Body of pancreas (tissue), 4 donors: Measurements from ENCODE around the gene RNF13. TPM values are rescaled to one million over a fixed set of nuclear protein-coding genes. Genes with fewer than 3 reads are reported as not detected.

Experiments used
- ATAC-seq: fragments of 150-250 bp; one replicate; pipeline ENCODE4 v1.9.1; 2016
- DNase-seq, 4 donors: peaks; one replicate each; pipeline ENCODE4 v3.0.0-alpha.2; 2019
- H3K27ac ChIP-seq, 4 donors: fragments of 200-600 bp; sonication (generic); 1 replicate in 3 of 4; 2 replicates in 1 of 4; pipeline versions ENCODE4 v1.5.1 to v1.6.1; 2016 to 2019; ENCODE audit warnings: mild to moderate bottlenecking in 1 of 4, mixed read lengths in 1 of 4, moderate library complexity in 1 of 4
- H3K27me3 ChIP-seq, 2 donors: fragments of 200-600 bp; sonication (generic); one replicate each; pipeline ENCODE4 v1.6.0; 2016; ENCODE audit warnings: mild to moderate bottlenecking in 1 of 2
- H3K36me3 ChIP-seq, 2 donors: fragments of 200-600 bp; sonication (generic); replicated peaks in 1 of 2; 2 replicates each; pipeline ENCODE4 v1.5.1; 2016; ENCODE audit warnings: low read depth in 2 of 2; ENCODE audit not compliant: insufficient read depth in 1 of 2
- H3K4me1 ChIP-seq: fragments of 200-600 bp; sonication (generic); one replicate; pipeline ENCODE4 v1.6.0; 2016
- H3K4me3 ChIP-seq, 2 donors: fragments of 200-600 bp; sonication (generic); 1 replicate in 1 of 2; 2 replicates in 1 of 2; pipeline ENCODE4 v1.5.1; 2016 to 2019
- H3K9me3 ChIP-seq, 3 donors: fragments of 200-600 bp; sonication (generic); 1 replicate in 2 of 3; 2 replicates in 1 of 3; pipeline ENCODE4 v1.5.1; 2016
- CTCF ChIP-seq, 7 experiments: fragments of 450-650 bp in 4 of 7; fragments of 200-600 bp in 3 of 7; sonication (generic) in 3 of 7; IDR thresholded peaks; one replicate each; pipeline ENCODE4 v1.5.1; 2016 to 2019; ENCODE audit warnings: antibody characterized with exemption in 7 of 7
- POLR2A ChIP-seq, 3 donors: fragments of 450-650 bp; IDR thresholded peaks; one replicate each; pipeline ENCODE4 v1.6.1; 2016; ENCODE audit warnings: antibody characterized with exemption in 3 of 3, mild to moderate bottlenecking in 2 of 3
- WGBS, 2 donors: methylation state at CpG; one replicate each; pipeline ENCODE4 v1.1.5; 2017; 5-methylcytosine and 5-hydroxymethylcytosine counted together
- intact Hi-C: fragments of 100-400 bp; cut with DNase I; formaldehyde crosslinking; loops from one replicate; pipeline ENCODE4 v1.15.1; 2023
- total RNA-seq, 2 donors: library from RNA; depleted of rRNA; stranded (reverse); fragments of >200 nt; gene quantifications; one replicate each; pipeline ENCODE4 v1.1.0, GENCODE V29; 2016

The RNF13 gene
- total RNA-seq, 2 donors from 2014 or later = 26.4 to 52.4 TPM

GRCh38 chr3:149783576-149783975 is 29.4 kb upstream of the RNF13 start:
- no peak overlapping the region for H3K4me3 ChIP-seq
- ATAC-seq (no peak), DNase-seq (no peak)
- H3K9me3 ChIP-seq = no peaks in the 10 kb centered on the region
- no peaks in the 10 kb centered on the region for H3K4me1 ChIP-seq
- intact Hi-C loops = no loop called here
- no peaks in the 10 kb centered on the region for H3K27me3 ChIP-seq
- H3K36me3 ChIP-seq = no peaks in the 10 kb centered on the region
- no peak overlapping the region for H3K27ac ChIP-seq
- TF ChIP-seq POLR2A (IDR thresholded peaks at IDR 0.05) (no peak), CTCF (IDR thresholded peaks at IDR 0.05) (no peak)

GRCh38 chr3:149784064-149784704 is 28.8 kb upstream of the RNF13 start:
- H3K27ac ChIP-seq = no peak overlapping the region
- no peaks in the 10 kb centered on the region for H3K9me3 ChIP-seq
- H3K36me3 ChIP-seq = no peaks in the 10 kb centered on the region
- no peak for TF ChIP-seq CTCF (IDR thresholded peaks at IDR 0.05)
- no peak for TF ChIP-seq POLR2A (IDR thresholded peaks at IDR 0.05)
- 70 to 81% methylated on average over 5 of the region's 5 CpGs for WGBS, 2 donors
- ATAC-seq (no peak), DNase-seq (no peak)
- no peaks in the 10 kb centered on the region for H3K4me1 ChIP-seq
- no peaks in the 10 kb centered on the region for H3K27me3 ChIP-seq
- H3K4me3 ChIP-seq = no peak overlapping the region
- intact Hi-C loops = no loop called here

- Histone ChIP-seq H3K36me3 (no peaks in the 10 kb centered on the region), H3K27me3 (no peaks in the 10 kb centered on the region), H3K4me3 (no peak overlapping the region), H3K9me3 (no peaks in the 10 kb centered on the region), H3K4me1 (no peaks in the 10 kb centered on the region), H3K27ac (no peak overlapping the region)
- 69 to 71% methylated on average over 2 of the region's 2 CpGs for WGBS, 2 donors
- TF ChIP-seq POLR2A (IDR thresholded peaks at IDR 0.05) (no peak), CTCF (IDR thresholded peaks at IDR 0.05) (no peak)
- DNase-seq = no peak
- intact Hi-C loops = no loop called here
- ATAC-seq = no peak
Observed at GRCh38 chr3:149790268-149790667, 22.7 kb upstream of the RNF13 start.

GRCh38 chr3:149790698-149791097 is 22.3 kb upstream of the RNF13 start:
- Histone ChIP-seq H3K4me3 (no peak overlapping the region), H3K27me3 (no peaks in the 10 kb centered on the region), H3K4me1 (no peaks in the 10 kb centered on the region), H3K27ac (no peak overlapping the region), H3K9me3 (no peaks in the 10 kb centered on the region), H3K36me3 (no peaks in the 10 kb centered on the region)
- no peak for DNase-seq
- intact Hi-C loops = no loop called here
- 44 to 49% methylated on average over 3 of the region's 3 CpGs for WGBS, 2 donors
- ATAC-seq = no peak
- TF ChIP-seq POLR2A (IDR thresholded peaks at IDR 0.05) (no peak), CTCF (IDR thresholded peaks at IDR 0.05) (no peak)
